ENCODE measurements around the gene ADIPOR2.

The ADIPOR2 gene

DNA sequence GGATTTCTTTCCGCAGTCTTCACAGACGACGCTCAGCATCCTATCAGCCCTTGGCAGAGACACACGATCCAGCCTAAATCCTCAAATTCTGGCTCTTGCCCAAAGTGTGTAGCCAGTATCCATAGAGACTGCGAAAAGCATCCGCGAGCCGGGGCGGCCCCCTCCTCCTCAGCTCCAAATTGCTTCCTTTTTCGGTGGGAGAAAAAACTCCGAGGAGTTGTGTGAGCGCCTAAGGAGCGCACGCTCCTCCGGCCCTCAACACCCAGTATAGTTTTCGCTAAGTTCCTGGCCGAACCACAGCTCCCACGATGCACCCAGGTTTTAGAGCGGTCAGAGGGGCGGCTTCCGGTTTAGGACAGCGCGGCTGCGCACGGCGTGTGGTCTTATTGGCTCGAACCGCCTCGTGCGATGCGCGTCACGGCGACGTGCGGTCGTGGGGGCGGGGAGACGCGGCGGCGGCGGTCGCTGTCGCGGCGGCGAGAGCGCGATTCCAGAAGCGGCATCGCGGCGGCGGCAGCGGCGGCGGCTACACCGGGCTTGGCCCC, at the start of gene ADIPOR2:
Gene ADIPOR2, plus strand, starts transcription at position 493 of the 545 bp plus-strand sequence. CDS start 63,274 bp downstream, outside the sequence.
- H3K27me3 ChIP-seq (ENCODE audit: low read depth, low read length), result no peaks in the 10 kb centered on the region
- H3K4me3 ChIP-seq (ENCODE audit: low read depth in 1 of 2, low read length in 2 of 2), result peak within 1 kb of the TSS; percentile 85 to 91
- H3K27ac ChIP-seq (ENCODE audit: low read length), result peak within 1 kb of the TSS; percentile 93
- no peaks in the 10 kb centered on the region for H3K36me3 ChIP-seq (ENCODE audit: control insufficient read depth in 1 of 2, insufficient read depth in 2 of 2, low read length in 2 of 2)
- peaks cover 2 to 22% of the 10 kb centered on the region in 2 donors for H3K4me1 ChIP-seq (ENCODE audit: control insufficient read depth in 1 of 2, insufficient read depth in 2 of 2, low read length in 2 of 2)
- no peaks in the 10 kb centered on the region for H3K9me3 ChIP-seq (ENCODE audit: control insufficient read depth in 1 of 2, low read length in 2 of 2)

DNA sequence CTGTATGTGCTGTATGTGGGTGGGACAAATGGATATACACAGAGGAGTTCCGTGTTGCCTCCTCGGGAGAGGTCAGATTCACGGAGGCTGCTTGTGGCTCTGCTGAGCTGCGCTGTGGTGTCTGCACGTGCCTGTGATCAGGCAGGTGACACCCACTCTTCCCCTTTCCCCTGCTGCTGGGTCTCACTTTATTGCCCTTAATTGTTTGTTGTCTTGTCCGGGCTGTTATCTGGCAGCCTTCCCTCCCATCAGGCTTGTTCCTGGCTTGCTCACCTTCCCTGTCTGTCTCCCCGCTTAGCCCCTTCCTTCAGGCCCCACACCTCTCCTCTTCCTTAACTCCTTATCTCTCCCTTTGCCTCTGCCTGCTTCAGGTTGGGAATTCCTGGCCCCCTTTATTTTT, 48.4 kb upstream of the ADIPOR2 start:
- H3K36me3 ChIP-seq (ENCODE audit: control insufficient read depth in 1 of 2, insufficient read depth in 2 of 2, low read length in 2 of 2), result no peaks in the 10 kb centered on the region
- H3K4me3 ChIP-seq (ENCODE audit: low read depth in 1 of 2, low read length in 2 of 2), result no peak overlapping the region
- H3K9me3 ChIP-seq (ENCODE audit: control insufficient read depth in 1 of 2, low read length in 2 of 2), result no peaks in the 10 kb centered on the region
- no peaks in the 10 kb centered on the region for H3K27me3 ChIP-seq (ENCODE audit: low read depth, low read length)
- H3K27ac ChIP-seq (ENCODE audit: low read length), result no peak overlapping the region
- peaks cover 0 to 28% of the 10 kb centered on the region in 2 donors for H3K4me1 ChIP-seq (ENCODE audit: control insufficient read depth in 1 of 2, insufficient read depth in 2 of 2, low read length in 2 of 2)

- no peaks in the 10 kb centered on the region for H3K27me3 ChIP-seq (ENCODE audit: low read depth, low read length)
- H3K9me3 ChIP-seq (ENCODE audit: control insufficient read depth in 1 of 2, low read length in 2 of 2), result no peaks in the 10 kb centered on the region
- no peak overlapping the region for H3K4me3 ChIP-seq (ENCODE audit: low read depth in 1 of 2, low read length in 2 of 2)
- H3K27ac ChIP-seq (ENCODE audit: low read length), result no peak overlapping the region
- peaks cover 0 to 28% of the 10 kb centered on the region in 2 donors for H3K4me1 ChIP-seq (ENCODE audit: control insufficient read depth in 1 of 2, insufficient read depth in 2 of 2, low read length in 2 of 2)
- H3K36me3 ChIP-seq (ENCODE audit: control insufficient read depth in 1 of 2, insufficient read depth in 2 of 2, low read length in 2 of 2), result no peaks in the 10 kb centered on the region
Measured at GRCh38 chr12:1643043-1643442, 47.8 kb upstream of the ADIPOR2 start.

GRCh38 chr12:1643905-1644533, 46.9 kb upstream of the ADIPOR2 start:
- Histone ChIP-seq H3K27ac (ENCODE audit: low read length) (no peak overlapping the region), H3K36me3 (ENCODE audit: control insufficient read depth in 1 of 2, insufficient read depth in 2 of 2, low read length in 2 of 2) (no peaks in the 10 kb centered on the region), H3K9me3 (ENCODE audit: control insufficient read depth in 1 of 2, low read length in 2 of 2) (no peaks in the 10 kb centered on the region), H3K27me3 (ENCODE audit: low read depth, low read length) (no peaks in the 10 kb centered on the region), H3K4me1 (ENCODE audit: control insufficient read depth in 1 of 2, insufficient read depth in 2 of 2, low read length in 2 of 2) (peaks cover 0 to 34% of the 10 kb centered on the region in 2 donors), H3K4me3 (ENCODE audit: low read depth in 1 of 2, low read length in 2 of 2) (no peak overlapping the region)

DNA sequence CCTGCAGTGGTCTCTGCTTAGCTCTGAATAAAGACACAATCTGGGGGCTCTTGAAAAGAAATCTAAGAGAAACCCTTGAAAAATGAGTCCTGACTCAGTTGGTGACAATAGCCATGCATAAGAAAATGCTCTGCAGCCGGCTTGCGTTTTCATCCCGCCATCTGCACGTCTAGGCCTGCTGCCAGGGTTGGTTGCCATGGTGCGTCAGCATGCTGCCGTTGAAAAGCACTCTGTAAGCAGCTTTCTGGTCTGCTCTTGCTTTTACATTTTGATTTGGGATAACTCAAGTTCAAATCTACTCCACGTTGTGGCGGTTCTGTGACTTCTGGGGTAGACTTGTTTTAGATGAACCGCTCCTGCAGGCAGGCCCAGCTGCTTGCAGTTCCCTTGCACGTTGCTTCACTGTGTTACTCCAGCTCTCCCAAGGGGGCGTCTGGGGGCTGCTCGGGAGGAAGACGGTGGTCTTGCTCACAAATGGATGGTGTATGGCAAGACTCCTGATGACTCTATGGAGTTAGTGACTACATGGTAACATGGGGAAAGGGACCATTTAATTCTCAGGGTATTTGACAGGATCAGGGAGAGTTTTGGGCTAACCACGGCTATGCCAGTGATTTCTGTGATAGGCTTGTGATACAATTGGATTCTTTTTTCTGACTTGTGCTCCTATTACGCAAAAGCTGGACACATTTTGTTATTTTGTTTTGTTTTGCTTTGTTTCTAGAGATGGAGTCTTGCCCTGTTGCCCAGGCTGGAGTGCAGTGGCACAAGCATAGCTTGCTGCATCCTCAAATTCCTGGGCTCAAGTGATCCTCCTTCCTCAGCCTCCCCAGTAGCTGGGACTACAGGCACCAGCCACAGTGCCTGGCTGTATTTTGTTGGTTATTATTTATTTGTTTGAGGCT, 46.1 kb upstream of the ADIPOR2 start:
- H3K9me3 ChIP-seq (ENCODE audit: control insufficient read depth in 1 of 2, low read length in 2 of 2), result no peaks in the 10 kb centered on the region
- peak overlapping the region in 1 of 2 donors; percentile 30 for H3K4me3 ChIP-seq (ENCODE audit: low read depth in 1 of 2, low read length in 2 of 2)
- no peaks in the 10 kb centered on the region for H3K27me3 ChIP-seq (ENCODE audit: low read depth, low read length)
- H3K27ac ChIP-seq (ENCODE audit: low read length), result no peak overlapping the region
- H3K4me1 ChIP-seq (ENCODE audit: control insufficient read depth in 1 of 2, insufficient read depth in 2 of 2, low read length in 2 of 2), result peaks cover 0 to 36% of the 10 kb centered on the region in 2 donors
- H3K36me3 ChIP-seq (ENCODE audit: control insufficient read depth in 1 of 2, insufficient read depth in 2 of 2, low read length in 2 of 2), result no peaks in the 10 kb centered on the region

GRCh38 chr12:1645819-1646218, 45.1 kb upstream of the ADIPOR2 start:
- Histone ChIP-seq H3K27ac (ENCODE audit: low read length) (no peak overlapping the region), H3K4me1 (ENCODE audit: control insufficient read depth in 1 of 2, insufficient read depth in 2 of 2, low read length in 2 of 2) (peaks cover 6 to 43% of the 10 kb centered on the region in 2 donors), H3K4me3 (ENCODE audit: low read depth in 1 of 2, low read length in 2 of 2) (no peak overlapping the region), H3K27me3 (ENCODE audit: low read depth, low read length) (no peaks in the 10 kb centered on the region), H3K36me3 (ENCODE audit: control insufficient read depth in 1 of 2, insufficient read depth in 2 of 2, low read length in 2 of 2) (no peaks in the 10 kb centered on the region), H3K9me3 (ENCODE audit: control insufficient read depth in 1 of 2, low read length in 2 of 2) (no peaks in the 10 kb centered on the region)

DNA sequence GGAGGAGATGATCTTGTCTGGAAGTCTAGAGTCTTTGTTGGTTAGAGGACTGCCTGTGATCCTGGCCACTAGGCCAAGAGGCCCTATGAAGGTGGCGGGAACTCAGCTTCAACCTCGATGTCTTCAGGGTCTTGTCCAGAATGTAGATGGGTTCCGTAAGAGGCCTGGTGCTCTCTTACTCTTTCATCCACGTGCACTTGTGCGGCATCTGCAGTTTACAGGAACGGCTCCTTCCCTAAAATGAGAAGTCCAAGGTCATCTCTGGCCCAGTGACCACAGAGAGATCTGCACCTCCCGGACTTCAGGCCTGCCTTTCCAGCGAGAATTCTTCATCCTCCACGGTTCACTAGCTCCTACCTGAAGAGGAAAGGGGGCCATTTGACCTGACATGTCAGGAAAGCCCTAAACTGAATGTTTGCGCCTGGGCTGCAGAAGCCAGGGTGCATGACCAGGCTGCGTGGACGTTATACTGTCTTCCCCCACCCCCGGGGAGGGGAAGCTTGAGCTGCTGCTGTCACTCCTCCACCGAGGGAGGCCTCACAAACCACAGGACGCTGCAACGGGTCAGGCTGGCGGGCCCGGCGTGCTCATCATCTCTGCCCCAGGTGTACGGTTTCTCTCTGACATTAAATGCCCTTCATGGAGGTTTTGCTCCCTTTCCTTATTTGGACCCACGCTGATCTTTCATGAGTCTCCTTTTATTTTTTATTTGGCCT, 44.1 kb upstream of the ADIPOR2 start:
- H3K27ac ChIP-seq (ENCODE audit: low read length), result no peak overlapping the region
- no peaks in the 10 kb centered on the region for H3K27me3 ChIP-seq (ENCODE audit: low read depth, low read length)
- H3K36me3 ChIP-seq (ENCODE audit: control insufficient read depth in 1 of 2, insufficient read depth in 2 of 2, low read length in 2 of 2), result no peaks in the 10 kb centered on the region
- peaks cover 10 to 52% of the 10 kb centered on the region in 2 donors for H3K4me1 ChIP-seq (ENCODE audit: control insufficient read depth in 1 of 2, insufficient read depth in 2 of 2, low read length in 2 of 2)
- no peak overlapping the region for H3K4me3 ChIP-seq (ENCODE audit: low read depth in 1 of 2, low read length in 2 of 2)
- H3K9me3 ChIP-seq (ENCODE audit: control insufficient read depth in 1 of 2, low read length in 2 of 2), result no peaks in the 10 kb centered on the region

GRCh38 chr12:1647285-1647669, 43.6 kb upstream of the ADIPOR2 start:
- Histone ChIP-seq H3K4me3 (ENCODE audit: low read depth in 1 of 2, low read length in 2 of 2) (no peak overlapping the region), H3K36me3 (ENCODE audit: control insufficient read depth in 1 of 2, insufficient read depth in 2 of 2, low read length in 2 of 2) (no peaks in the 10 kb centered on the region), H3K27ac (ENCODE audit: low read length) (no peak overlapping the region), H3K9me3 (ENCODE audit: control insufficient read depth in 1 of 2, low read length in 2 of 2) (no peaks in the 10 kb centered on the region), H3K4me1 (ENCODE audit: control insufficient read depth in 1 of 2, insufficient read depth in 2 of 2, low read length in 2 of 2) (peaks cover 10 to 52% of the 10 kb centered on the region in 2 donors), H3K27me3 (ENCODE audit: low read depth, low read length) (no peaks in the 10 kb centered on the region)

DNA sequence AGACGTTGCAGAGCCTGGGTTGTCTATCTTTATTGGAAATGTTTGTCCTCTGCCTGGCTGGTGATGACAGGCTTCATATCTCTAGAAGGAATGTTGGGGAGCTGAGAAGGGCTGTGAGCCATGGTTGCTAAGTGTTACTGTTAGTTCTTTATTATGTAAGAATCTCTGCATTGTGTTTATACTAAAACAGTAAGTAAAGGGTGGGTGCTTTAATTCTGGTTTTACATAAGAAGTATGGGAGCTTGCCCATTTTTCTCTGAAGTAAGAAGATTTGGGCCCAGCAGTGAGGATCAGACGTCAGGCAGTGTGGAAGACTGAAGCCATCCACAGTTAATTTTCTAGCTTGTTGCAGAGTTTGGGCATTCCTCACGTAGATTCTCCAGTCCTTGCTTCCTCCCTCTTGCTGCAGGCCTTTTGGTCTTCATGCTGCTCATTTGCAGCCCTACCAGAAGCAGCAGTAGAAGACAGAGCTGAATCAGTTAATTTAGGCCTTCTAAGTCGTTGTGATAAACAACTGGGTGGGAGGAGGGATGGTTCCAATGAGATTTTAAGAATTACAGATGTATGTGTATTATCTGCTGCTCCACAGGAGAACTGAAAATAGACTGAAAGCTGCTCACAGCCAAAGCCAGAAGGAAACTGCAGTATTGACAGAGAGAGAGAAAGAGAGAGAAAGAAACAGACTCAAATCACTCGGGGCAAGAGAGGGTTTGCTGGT, 40.5 kb upstream of the ADIPOR2 start:
- Histone ChIP-seq H3K27ac (ENCODE audit: low read length) (peak overlapping the region; percentile 16), H3K36me3 (ENCODE audit: control insufficient read depth in 1 of 2, insufficient read depth in 2 of 2, low read length in 2 of 2) (no peaks in the 10 kb centered on the region), H3K9me3 (ENCODE audit: control insufficient read depth in 1 of 2, low read length in 2 of 2) (no peaks in the 10 kb centered on the region), H3K4me3 (ENCODE audit: low read depth in 1 of 2, low read length in 2 of 2) (peak overlapping the region in 1 of 2 donors; percentile 5), H3K27me3 (ENCODE audit: low read depth, low read length) (no peaks in the 10 kb centered on the region), H3K4me1 (ENCODE audit: control insufficient read depth in 1 of 2, insufficient read depth in 2 of 2, low read length in 2 of 2) (peaks cover 10 to 35% of the 10 kb centered on the region in 2 donors)

DNA sequence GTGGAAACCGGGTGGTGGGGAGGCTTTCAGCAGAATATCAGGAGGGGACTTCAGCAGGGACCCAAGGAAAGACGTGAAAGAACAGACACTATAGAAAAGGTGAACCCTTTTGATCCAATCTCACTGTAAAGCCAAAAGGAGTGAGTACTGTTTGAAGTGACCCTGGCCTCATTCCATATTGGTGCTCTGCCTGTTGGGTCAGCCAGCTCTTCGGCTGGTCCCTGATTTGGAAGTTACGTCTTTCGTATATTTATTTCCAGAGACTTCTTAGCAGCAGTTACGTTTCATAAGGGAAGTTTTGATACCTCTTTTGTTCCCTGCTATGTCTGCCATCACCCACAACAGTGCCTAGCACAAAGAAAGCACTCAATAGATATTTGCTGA, 39.9 kb upstream of the ADIPOR2 start:
- Histone ChIP-seq H3K27me3 (ENCODE audit: low read depth, low read length) (no peaks in the 10 kb centered on the region), H3K4me1 (ENCODE audit: control insufficient read depth in 1 of 2, insufficient read depth in 2 of 2, low read length in 2 of 2) (peaks cover 10 to 29% of the 10 kb centered on the region in 2 donors), H3K36me3 (ENCODE audit: control insufficient read depth in 1 of 2, insufficient read depth in 2 of 2, low read length in 2 of 2) (no peaks in the 10 kb centered on the region), H3K4me3 (ENCODE audit: low read depth in 1 of 2, low read length in 2 of 2) (peak overlapping the region in 1 of 2 donors; percentile 5), H3K27ac (ENCODE audit: low read length) (peak overlapping the region; percentile 16), H3K9me3 (ENCODE audit: control insufficient read depth in 1 of 2, low read length in 2 of 2) (no peaks in the 10 kb centered on the region)

All from muscle layer of duodenum (tissue), 2 donors.